GM18909 (cell line): Measurements from ENCODE around the gene TFDP2.

Experiments used
- ATAC-seq: cut with Tn5 transposase; IDR thresholded peaks from one replicate; pipeline ENCODE4 v1.9.1; 2021; ENCODE audit warnings: mild to moderate bottlenecking; ENCODE audit not compliant: unreplicated experiment, poor library complexity

Gene TFDP2

GRCh38 chr3:141898908-141899307, 250.4 kb downstream of the TFDP2 start:
- ATAC-seq = no peak

GRCh38 chr3:141895731-141896130, 253.6 kb downstream of the TFDP2 start:
- ATAC-seq = no peak

- no peak for ATAC-seq
Observed at GRCh38 chr3:141894524-141895176, 254.7 kb downstream of the TFDP2 start.
